GM12878 (cell line): ENCODE results near the gene CLEC16A. TPM values are rescaled to one million over a fixed set of nuclear protein-coding genes. Genes with fewer than 3 reads are reported as not detected.

Experiments used
- ATF2 ChIP-seq: IDR thresholded peaks from 2 replicates; pipeline ENCODE4 v1.6.1; 2012; ENCODE audit warnings: low read length, inconsistent platforms
- ATF7 ChIP-seq: fragments of 450-650 bp; IDR thresholded peaks from 2 replicates; pipeline ENCODE4 v1.6.1; 2016; ENCODE audit warnings: low read depth, mild to moderate bottlenecking
- BCL11A ChIP-seq: IDR thresholded peaks from 2 replicates; pipeline ENCODE4 v1.6.1; 2011; ENCODE audit warnings: low read depth, low read length
- CBFB ChIP-seq: IDR thresholded peaks from 2 replicates; pipeline ENCODE4 v1.6.1; 2016; ENCODE audit warnings: antibody characterized with exemption, low read depth
- CBX5 ChIP-seq: sonication (generic); IDR thresholded peaks from 2 replicates; pipeline ENCODE4 v1.6.1; 2016; ENCODE audit warnings: low read depth, moderate library complexity, mild to moderate bottlenecking, inconsistent platforms
- CHD2 ChIP-seq: IDR thresholded peaks from 2 replicates; pipeline ENCODE4 v1.6.1; 2011; ENCODE audit warnings: low read depth, low read length, improper control_type of control experiment, borderline replicate concordance
- CREM ChIP-seq: IDR thresholded peaks from 2 replicates; pipeline ENCODE4 v1.6.1; 2014; ENCODE audit warnings: antibody characterized with exemption, low read depth
- DPF2 ChIP-seq: fragments of 450-650 bp; IDR thresholded peaks from 2 replicates; pipeline ENCODE4 v1.6.1; 2017; ENCODE audit warnings: mild to moderate bottlenecking
- GATAD2B ChIP-seq: fragments of 450-650 bp; conservative IDR thresholded peaks from 2 replicates; pipeline ENCODE4 v1.6.1; 2017; ENCODE audit warnings: low read depth, mild to moderate bottlenecking, moderate library complexity
- IRF4 ChIP-seq: IDR thresholded peaks from 2 replicates; pipeline ENCODE4 v1.6.1; 2011; ENCODE audit warnings: low read depth, low read length
- JUNB ChIP-seq: IDR thresholded peaks from 2 replicates; pipeline ENCODE4 v1.6.1; 2016; ENCODE audit warnings: antibody characterized with exemption, mild to moderate bottlenecking
- MEF2B ChIP-seq: fragments of 450-650 bp; IDR thresholded peaks from 2 replicates; pipeline ENCODE4 v1.6.1; 2018; ENCODE audit warnings: mild to moderate bottlenecking, moderate library complexity; ENCODE audit not compliant: partially characterized antibody, poor library complexity, severe bottlenecking
- NFIC ChIP-seq: IDR thresholded peaks from 2 replicates; pipeline ENCODE4 v1.6.1; 2012; ENCODE audit warnings: low read depth, mild to moderate bottlenecking, inconsistent platforms, low read length, moderate library complexity
- PAX5 ChIP-seq: IDR thresholded peaks from 2 replicates; pipeline ENCODE4 v1.6.1; 2011; ENCODE audit warnings: low read depth, low read length, borderline replicate concordance
- RELB ChIP-seq: fragments of 450-650 bp; IDR thresholded peaks from 2 replicates; pipeline ENCODE4 v1.6.1; 2017; ENCODE audit warnings: low read depth, mild to moderate bottlenecking, moderate library complexity
- RUNX3 ChIP-seq: IDR thresholded peaks from 2 replicates; pipeline ENCODE4 v1.6.1; 2012; ENCODE audit warnings: low read length, inconsistent platforms
- SMARCA5 ChIP-seq: fragments of 450-650 bp; IDR thresholded peaks from 2 replicates; pipeline ENCODE4 v1.6.1; 2017; ENCODE audit warnings: mild to moderate bottlenecking
- TBL1XR1 ChIP-seq: IDR thresholded peaks from 2 replicates; pipeline ENCODE4 v1.6.1; 2012; ENCODE audit warnings: low read depth, low read length, improper control_type of control experiment
- ZNF687 ChIP-seq: fragments of 450-650 bp; IDR thresholded peaks from 2 replicates; pipeline ENCODE4 v1.6.1; 2017; ENCODE audit warnings: mild to moderate bottlenecking, moderate library complexity
- polyA plus RNA-seq, 11 experiments: library from polyadenylated mRNA; depleted of rRNA in 4 of 11; unstranded in 6 of 11; stranded (reverse) in 5 of 11; fragments of >200 nt; fragmentation: Nextera tagmentation in 4 of 11; fragmentation: Illumina TruSeq in 1 of 11; extraction: Ambion mirVana in 4 of 11; extraction: Trizol in 1 of 11; gene quantifications; 1 replicate in 1 of 11; 2 replicates in 10 of 11; pipeline versions ENCODE4 v1.2.1 to v1.2.3, GENCODE V29; 2011 to 2016; ENCODE audit warnings: inconsistent platforms in 2 of 11, missing spikeins in 2 of 11, low read depth in 1 of 11
- total RNA-seq, 4 experiments: library from RNA; depleted of rRNA in 3 of 4; stranded (reverse); fragments of >200 nt in 3 of 4; fragmentation: Illumina TruSeq in 1 of 4; extraction: Trizol in 1 of 4; gene quantifications; 2 replicates each; pipeline versions ENCODE4 v1.2.1 to v1.2.3, GENCODE V29; 2013 to 2021
- TF ChIP-seq, protein P1 (sequence below): IDR thresholded peaks from 2 replicates; pipeline ENCODE4 v1.6.1; 2011; ENCODE audit warnings: low read depth, mild to moderate bottlenecking, low read length, moderate library complexity, borderline replicate concordance; ENCODE audit errors: extremely low read depth
- TF ChIP-seq, protein P2 (sequence below): fragments of 450-650 bp; IDR thresholded peaks from 2 replicates; pipeline ENCODE4 v1.6.1; 2017; ENCODE audit warnings: antibody characterized with exemption, mild to moderate bottlenecking, moderate library complexity

Gene CLEC16A
- total and polyA plus RNA-seq, 10 of the 15 experiments (the other 5 are each of a cell fraction or from before 2014, with no cell fraction given): 1.5 to 28.8 (median 19.2) TPM

GRCh38 chr16:11175787-11176341 is 231.5 kb downstream of the CLEC16A start (continued):
- TF ChIP-seq RELB: 0 out of 2 replicates have a peak, but pooled peaks have one; percentile 27
- TF ChIP-seq CHD2: no peak
- 0 out of 2 replicates have a peak, but pooled peaks have one; percentile 50 for TF ChIP-seq RUNX3
- 0 out of 2 replicates have a peak, but pooled peaks have one; percentile 62 for TF ChIP-seq GATAD2B
- peak; percentile 92 for TF ChIP-seq IRF4
- TF ChIP-seq MEF2B: peak; percentile 49
- no peak for TF ChIP-seq ATF7
- TF ChIP-seq ATF2: peak; percentile 79
- 0 out of 2 replicates have a peak, but pooled peaks have one; percentile 21 for TF ChIP-seq SMARCA5
- TF ChIP-seq DPF2: peak; percentile 55; the same call in 1 of the 2 replicates
- peak; percentile 53; the same call in 1 of the 2 replicates for TF ChIP-seq TBL1XR1
- TF ChIP-seq, protein P1, sequence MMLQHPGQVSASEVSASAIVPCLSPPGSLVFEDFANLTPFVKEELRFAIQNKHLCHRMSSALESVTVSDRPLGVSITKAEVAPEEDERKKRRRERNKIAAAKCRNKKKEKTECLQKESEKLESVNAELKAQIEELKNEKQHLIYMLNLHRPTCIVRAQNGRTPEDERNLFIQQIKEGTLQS: no peak
- peak; percentile 46; the same call in 1 of the 2 replicates for TF ChIP-seq CREM
- TF ChIP-seq CBX5: no peak
- TF ChIP-seq, protein P2, sequence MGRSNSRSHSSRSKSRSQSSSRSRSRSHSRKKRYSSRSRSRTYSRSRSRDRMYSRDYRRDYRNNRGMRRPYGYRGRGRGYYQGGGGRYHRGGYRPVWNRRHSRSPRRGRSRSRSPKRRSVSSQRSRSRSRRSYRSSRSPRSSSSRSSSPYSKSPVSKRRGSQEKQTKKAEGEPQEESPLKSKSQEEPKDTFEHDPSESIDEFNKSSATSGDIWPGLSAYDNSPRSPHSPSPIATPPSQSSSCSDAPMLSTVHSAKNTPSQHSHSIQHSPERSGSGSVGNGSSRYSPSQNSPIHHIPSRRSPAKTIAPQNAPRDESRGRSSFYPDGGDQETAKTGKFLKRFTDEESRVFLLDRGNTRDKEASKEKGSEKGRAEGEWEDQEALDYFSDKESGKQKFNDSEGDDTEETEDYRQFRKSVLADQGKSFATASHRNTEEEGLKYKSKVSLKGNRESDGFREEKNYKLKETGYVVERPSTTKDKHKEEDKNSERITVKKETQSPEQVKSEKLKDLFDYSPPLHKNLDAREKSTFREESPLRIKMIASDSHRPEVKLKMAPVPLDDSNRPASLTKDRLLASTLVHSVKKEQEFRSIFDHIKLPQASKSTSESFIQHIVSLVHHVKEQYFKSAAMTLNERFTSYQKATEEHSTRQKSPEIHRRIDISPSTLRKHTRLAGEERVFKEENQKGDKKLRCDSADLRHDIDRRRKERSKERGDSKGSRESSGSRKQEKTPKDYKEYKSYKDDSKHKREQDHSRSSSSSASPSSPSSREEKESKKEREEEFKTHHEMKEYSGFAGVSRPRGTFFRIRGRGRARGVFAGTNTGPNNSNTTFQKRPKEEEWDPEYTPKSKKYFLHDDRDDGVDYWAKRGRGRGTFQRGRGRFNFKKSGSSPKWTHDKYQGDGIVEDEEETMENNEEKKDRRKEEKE: no peak
- TF ChIP-seq CBFB: peak; percentile 49; the same call in 1 of the 2 replicates
- TF ChIP-seq NFIC: peak; percentile 67
- TF ChIP-seq PAX5: peak; percentile 61; the same call in 1 of the 2 replicates
- TF ChIP-seq ZNF687: peak; percentile 95
- TF ChIP-seq BCL11A: 0 out of 2 replicates have a peak, but pooled peaks have one; percentile 55
- TF ChIP-seq JUNB: peak; percentile 86
